GM18526 (cell line): ENCODE measurements around the gene BBS9.

Experiments used
- POLR2A ChIP-seq: IDR thresholded peaks from 3 replicates; pipeline ENCODE4 v1.6.1; 2011; ENCODE audit not compliant: insufficient read length; ENCODE audit errors: extremely low read depth

Gene BBS9

DNA sequence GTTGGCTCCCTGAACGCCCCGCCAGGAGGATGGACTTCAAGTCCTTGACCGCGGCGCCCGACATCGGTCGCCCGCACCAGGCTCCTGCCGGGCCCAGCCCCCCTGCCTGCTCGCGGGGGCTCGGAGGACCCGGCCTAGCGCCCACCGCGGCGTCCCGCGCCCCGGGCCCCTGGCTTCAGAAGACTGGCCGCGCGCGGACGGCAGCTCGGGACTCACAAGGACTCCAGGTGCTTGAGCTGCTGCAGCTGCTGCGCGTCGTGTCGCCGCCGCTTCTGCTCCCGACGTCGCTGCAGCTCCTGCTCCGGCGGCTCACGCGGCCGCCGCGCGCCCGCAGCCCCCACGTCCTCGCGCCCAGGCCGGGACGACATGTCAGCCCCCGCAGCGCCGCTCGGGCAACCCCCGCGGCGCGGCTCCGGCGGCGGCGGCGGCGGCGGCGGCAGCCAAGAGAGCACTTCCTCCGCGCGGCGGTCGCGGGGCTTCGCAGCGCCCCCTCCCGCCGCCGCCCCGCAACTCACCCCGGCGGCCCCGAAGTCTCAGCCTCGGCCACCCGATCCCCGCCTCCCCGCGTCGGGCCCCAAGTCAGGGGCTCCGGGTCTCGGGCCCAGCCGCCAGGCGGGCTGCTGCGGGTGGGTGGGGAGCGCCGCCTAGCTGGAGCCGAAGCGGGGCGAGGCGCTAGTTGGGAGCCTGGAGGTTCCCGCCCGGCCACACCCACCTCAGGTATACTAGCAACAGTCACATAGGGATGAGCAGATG, 20.2 kb upstream of the BBS9 start, which contains the start of gene RP9:
Gene RP9, minus strand, starts transcription at position 400 of the 753 bp plus-strand sequence. Its CDS starts 32 bp downstream, at position 368.
- TF ChIP-seq POLR2A = peak; percentile 68

DNA sequence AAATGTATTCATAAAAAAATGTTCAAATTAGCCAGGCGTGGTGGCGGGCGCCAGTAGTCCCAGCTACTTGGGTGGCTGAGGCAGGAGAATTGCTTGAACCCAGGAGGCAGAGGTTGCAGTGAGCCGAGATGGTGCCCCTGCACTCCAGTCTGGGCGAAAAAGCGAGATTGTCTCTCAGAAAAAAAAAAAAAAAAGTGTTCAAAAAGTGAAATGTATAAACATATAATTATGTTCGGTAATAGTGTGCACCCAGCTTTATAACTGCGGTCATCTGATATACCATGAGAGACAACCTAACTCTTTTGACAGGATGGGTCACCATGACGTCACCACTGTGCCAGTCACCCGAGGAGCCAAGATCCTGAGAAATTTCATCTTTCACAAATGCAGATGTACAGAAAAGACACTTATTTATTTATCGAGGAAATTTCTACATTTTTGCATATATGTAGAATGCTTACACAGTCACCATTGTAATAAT, 19.6 kb upstream of the BBS9 start:
- TF ChIP-seq POLR2A = no peak

DNA sequence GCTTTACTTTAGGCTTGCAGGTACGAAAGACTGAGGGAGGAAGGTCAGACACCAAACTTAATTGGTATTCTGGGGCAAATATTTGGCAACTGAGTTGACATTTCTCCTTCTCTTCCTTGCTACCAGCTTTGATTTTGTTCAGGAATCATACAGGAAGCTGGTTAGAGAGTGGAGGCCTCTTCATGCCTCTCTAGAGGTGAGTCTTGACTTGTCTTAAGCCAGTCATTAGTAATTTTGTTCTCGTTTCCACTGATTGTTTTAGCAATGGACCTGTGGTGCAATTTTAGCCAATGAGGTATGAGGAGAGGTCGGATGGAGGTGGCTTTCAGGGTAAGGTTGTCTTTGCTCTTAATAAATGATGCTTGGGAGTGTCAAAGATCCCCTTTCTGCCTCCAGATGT, 17.8 kb upstream of the BBS9 start:
- no peak for TF ChIP-seq POLR2A

DNA sequence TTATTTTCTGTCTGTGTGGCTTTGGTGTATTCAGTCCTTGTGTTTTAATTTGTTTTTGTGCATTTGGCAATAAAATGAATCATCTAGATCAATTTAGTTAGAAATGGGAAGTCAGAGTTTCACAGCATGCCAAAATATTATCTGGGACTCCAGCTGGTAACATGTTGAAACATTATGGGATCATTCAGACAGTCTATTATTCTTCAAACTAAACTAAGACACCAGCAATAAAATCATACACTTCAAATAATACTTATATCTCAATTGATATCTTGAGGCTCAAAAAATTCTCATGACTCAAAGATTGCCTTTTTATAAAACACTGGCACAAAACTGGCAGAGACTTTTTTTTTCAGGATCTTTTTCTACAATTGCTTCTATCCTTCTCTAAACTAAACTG, 14.4 kb upstream of the BBS9 start:
- TF ChIP-seq POLR2A = no peak

DNA sequence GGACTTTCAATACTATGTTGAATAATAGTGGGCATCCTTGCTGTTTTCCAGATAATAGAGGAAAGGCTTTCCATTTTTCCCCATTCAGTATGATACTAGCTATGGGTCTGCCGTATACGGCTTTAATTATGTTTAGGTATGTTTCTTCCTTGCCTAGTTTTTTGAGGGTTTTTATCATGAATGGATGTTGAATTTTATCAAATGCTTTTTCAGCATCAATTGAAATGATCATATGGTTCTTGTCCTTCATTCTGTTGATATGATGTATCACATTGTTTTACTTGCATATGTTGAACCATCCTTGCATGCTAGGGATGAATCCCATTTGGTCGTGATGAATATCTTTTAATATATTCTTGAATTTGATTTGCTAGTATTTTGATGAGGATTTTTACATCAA, 11.0 kb upstream of the BBS9 start:
- TF ChIP-seq POLR2A = no peak

DNA sequence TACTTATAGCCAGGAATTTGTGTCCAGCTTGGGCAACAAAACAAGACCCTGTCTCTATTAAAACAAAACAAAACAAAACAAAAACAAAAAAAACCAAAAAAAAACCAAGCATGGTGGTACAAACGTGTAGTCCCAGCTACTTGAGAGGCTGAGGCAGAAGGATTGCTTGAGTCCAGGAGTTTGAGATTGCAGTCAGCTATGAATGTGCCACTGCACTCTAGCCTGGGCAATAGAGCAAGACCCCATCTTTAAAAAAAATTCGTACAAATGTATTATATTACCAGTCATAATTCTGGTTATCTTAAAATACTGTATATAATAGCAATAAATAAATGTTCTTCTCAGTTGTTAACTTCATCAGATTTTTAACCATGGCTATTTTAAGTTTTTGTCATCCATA, 2.3 kb upstream of the BBS9 start:
- TF ChIP-seq POLR2A = no peak

DNA sequence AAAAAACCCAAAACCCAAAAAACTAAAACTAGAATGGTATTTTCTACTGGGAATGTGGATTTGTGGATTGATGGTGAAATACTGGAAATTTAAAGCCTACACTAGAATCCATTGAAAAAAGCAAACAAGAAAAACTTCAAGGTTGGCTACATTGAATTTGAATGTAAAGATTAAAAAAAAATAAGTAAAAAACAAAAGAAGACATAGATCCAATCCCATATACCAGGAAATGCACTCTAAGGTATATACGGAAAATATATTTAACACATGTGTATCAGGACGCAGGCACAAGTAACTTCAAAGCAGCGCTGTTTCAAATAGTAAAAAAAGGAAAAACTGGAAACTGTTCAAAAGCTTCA, 754 bp upstream of the BBS9 start:
- TF ChIP-seq POLR2A = no peak

DNA sequence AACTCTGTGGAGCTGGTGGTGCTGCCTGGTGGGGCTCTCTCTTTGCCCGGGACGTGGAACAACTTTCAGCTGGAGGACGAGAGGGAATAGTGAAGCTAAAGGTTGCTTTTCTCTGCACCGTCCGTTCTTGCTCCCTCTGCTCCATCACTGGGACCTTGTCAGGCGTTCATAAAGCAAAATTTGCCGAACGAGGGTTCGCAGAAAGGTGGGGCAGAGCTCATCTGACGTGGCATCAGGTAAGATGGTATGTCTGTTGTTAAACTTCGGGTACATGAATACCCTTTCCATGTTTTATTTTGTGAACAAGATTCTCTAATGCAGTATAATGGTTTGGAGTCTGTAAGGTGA, 416 bp downstream of the BBS9 start:
- TF ChIP-seq POLR2A = no peak

DNA sequence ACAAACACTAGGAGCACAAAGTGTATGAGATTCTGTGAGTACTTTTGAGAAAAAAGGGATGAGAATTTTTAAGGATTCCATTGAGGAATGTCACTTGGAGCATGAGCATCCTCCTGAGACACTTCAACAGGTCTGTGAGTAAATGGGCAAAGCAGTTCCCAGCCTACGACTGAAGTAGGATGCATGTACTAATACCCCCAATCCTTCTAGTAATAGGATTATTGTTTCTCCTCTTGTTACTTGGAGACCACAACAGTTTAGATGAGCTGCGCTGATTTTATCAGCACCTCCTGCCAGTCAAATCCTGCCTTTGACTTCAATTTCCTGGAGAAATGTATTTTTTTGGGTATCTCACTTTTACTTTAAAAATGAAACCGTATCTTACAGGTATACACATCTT, 820 bp downstream of the BBS9 start:
- no peak for TF ChIP-seq POLR2A

DNA sequence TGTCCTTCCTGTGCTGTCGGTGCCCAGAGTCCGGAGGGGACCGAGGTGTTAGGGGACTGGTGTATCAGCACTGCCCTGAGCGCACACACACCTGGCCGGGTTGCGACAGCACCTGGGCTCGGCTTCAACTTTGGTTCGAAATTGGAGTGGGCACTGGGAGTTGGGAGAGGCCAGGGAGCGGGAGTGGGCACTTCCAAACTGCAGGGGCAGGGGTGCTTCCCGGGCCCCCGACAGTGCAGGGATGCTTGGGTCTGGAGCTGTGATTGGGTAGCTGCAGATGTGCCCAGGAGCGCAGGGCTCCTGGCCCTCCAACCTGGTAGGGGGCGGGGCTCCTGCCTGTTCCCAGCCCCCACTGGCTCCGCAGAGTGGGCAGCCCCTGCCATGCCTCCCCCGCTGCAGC, 7.7 kb downstream of the BBS9 start:
- TF ChIP-seq POLR2A = no peak

DNA sequence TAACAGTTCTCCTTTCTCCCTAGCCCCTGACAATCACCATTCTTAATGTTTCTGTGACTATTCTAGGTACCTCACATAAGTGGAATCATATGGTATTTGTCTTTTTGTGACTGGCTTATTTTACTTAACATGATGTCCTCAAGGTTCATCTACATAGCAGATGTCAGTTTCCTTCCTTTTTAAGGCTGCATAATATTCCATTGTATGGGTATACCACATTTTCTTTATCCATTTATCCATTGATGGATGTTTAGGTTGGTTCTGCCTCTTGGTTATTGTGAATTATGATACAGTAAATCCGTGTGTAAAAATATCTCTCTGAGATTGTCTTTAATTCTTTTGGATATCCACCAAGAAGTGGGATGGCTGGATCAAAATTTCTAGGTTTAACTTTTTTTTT, 13.2 kb downstream of the BBS9 start:
- TF ChIP-seq POLR2A = no peak

DNA sequence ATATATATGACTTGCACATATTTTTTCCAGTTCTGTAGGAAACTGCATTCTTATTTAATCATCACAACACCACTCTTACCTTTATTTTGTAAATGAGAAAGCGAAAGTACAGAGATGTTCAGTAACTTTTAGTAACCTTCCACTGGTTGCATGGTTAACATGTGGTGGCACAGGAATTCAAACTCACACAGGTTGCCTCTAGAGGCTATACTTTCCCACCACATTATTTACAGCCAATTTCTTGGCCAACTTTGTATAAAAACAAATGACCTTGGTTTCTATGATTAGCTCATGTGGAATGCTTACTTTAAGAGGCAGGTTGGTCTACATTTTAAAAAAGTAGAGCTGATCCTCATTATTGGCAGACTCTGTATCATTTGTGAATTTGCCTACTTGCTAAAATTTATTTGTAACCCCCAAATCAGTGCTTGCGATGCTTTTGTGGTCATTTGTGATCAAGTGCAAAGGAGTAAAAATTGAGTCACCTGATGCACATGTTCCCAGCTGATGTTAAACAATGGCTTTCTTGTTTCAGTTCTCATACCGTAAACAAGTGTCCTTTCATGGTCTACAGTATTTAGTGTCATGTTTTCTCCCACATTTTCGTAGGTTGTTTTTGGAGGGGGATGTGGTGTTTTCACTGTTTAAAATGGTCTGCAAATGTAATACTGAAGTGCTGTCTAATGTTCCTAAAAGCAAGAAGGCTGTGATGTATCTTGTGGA, 14.8 kb downstream of the BBS9 start:
- no peak for TF ChIP-seq POLR2A

DNA sequence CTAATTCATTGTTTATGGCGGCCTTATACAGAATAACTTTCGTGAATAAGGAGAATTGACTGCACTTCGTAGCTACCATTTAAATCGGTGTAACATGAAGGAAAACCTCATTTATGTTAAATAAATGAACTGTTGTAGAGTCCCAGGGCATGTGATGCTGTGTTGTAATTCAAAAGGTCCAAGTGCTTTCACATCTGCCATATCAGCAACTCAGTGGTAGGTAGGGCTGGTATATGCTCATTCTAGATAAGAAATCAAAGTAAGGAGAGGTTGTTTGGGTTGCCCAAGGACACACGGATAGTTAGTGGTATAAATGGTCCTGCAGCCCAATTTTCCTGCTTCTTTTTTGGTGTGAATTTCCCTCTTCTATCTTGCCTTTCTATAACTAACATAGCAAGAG, 15.8 kb downstream of the BBS9 start:
- no peak for TF ChIP-seq POLR2A

DNA sequence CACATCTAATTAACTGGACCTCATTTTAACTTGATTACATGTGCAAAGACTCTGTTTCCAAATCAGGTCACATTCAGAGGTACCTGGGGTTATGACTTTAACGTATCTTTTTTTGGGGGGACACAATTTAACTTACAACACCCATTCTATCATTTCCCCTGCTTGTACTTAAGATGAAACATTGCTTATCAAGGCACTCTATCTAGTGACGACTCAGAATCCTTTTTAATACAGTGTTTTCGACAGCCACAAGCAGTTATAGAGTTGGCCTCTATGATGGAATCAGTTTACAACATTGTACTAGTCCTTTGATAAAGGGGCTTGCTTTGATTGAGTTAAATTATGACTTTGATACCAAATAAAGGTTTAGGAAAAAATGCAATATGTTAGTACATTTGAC, 22.7 kb downstream of the BBS9 start:
- no peak for TF ChIP-seq POLR2A

DNA sequence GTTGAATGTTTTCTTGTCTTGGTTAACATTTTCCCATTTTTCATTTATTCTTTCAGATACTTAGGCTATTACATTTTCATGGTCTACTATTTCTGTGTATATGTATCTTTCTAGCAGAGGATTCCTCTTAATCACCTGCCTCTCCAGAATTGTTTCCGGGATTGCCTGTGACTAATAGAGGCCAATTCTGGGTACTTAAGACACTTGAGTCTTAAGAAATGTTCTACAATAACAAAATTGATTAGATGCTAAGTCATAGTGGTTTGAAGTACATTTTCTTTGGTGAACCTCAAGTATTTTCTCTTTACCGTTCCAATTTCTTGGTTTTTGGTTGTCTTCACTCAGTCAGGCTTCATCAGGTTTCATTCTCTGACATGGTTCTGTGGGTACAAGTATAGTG, 26.4 kb downstream of the BBS9 start:
- TF ChIP-seq POLR2A = no peak

DNA sequence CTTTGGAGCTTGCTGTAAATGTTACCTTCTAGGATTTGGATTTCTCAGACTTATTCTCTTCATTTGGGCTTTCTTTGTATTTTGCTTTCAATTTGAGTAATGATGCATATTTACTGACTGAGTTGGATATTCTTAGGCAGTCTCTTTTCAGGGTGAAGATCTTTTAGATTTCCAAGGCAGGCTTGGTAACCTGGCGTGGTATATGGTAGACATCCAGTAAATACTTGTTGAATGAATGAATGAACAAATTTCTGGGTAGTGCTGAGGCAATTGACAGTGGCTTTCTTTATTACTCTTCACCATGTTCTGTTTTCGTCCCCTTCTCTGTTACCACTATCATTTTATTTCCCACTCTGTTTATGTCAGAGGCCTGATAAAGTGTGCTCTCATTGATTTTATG, 27.1 kb downstream of the BBS9 start:
- TF ChIP-seq POLR2A = no peak

DNA sequence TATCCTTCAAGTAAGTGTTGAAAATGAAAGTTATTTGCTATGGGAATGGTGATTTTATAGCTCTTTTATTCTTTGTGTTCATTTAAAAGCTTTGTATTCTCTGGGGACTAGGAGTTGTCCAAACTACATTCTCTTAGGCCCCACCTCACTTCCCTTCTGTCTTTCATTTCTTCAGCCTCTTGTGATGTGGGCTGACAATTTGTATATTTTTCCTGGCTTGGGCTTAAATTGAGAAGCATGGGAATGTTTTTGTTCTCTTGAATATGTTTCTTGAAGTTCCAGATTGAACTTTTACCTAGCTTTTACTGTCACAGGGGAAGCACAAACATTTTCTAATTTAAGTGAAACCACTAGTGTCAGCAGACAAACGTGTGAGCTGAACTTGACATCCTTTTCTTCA, 27.9 kb downstream of the BBS9 start:
- TF ChIP-seq POLR2A = no peak

DNA sequence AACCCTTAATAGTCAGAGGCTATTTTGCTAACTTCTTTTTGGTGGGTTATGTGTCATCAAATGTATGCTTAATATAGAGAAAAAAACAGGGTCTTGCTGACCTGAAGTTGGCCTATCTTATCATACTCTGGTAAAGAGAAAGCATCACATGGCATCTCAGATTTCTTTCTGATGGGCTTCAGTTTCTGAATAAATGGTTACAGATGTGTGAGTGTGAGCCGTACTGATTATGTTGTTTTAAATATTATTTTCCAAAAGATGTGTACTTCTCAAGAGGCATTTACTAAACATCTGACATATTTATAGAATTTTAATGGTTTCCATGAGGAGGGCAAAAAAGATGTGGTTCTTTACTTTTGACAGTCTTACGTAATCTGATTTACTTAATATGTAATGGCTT, 28.4 kb downstream of the BBS9 start:
- TF ChIP-seq POLR2A = no peak

DNA sequence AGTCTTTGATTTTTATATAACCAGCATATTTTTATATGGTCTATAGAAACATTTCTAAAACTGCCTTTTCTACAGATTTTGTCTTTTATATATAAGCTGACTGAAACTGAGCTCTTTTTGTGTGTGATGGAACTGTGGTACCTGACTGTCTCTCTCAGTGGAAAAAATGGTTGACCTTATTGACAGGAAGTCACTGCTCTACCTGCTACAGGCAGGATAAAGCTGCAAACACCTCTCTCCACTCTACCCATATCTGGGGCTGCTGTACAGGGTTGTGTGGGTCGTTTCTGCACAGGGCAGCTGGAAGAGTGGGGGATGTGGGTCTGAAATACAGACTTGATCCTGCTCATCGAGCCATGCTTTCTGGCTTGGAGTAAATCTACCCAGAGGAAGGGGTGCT, 48.5 kb downstream of the BBS9 start:
- TF ChIP-seq POLR2A = no peak
